ENCODE measurements around the gene RNF19B. TPM values are rescaled to one million over a fixed set of nuclear protein-coding genes. Genes with fewer than 3 reads are reported as not detected.
"Not testable (repeated sequence)": the region's sequence is repeated elsewhere in the genome, so short reads cannot be mapped to it uniquely, and the experiment has no call there.

RNF19B gene
- total RNA-seq, 1 donor from 2014 or later: 9.7 TPM

DNA sequence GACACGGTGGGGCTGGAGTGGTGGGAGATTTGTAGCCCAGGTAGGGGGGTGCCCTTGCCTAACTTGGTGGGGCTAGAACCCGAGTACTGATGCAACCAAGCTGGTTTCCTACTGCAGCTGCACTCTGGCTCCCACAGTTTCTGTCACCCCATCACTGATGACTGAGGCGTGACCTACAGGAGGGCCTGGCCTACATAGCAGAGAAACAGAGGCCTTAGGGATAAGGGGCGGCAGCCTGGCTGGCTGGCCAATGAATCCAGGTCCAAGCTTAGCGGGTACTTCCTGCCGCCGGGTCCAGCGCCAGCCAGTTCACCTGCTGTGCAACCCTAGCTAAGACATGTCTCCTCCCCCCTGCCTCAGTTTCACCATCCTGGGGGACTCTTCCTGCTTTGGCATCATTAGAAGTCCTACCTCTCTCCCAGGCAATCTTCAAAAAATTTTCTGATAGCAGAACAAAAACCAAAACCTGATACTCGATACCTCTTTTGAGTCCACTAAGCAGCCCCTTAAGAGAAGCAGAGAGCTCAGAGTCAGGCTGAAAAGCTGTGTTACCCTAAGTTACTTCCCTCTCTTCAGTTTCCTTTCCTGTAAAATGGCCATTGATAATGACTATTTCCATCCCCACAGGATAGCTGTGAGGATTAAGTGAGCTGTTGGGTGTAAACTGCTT is 27.3 kb upstream of the RNF19B start:
- no peak for DNase-seq

- DNase-seq: no peak
Measured at GRCh38 chr1:32991386-32991785, 26.8 kb upstream of the RNF19B start.

DNA sequence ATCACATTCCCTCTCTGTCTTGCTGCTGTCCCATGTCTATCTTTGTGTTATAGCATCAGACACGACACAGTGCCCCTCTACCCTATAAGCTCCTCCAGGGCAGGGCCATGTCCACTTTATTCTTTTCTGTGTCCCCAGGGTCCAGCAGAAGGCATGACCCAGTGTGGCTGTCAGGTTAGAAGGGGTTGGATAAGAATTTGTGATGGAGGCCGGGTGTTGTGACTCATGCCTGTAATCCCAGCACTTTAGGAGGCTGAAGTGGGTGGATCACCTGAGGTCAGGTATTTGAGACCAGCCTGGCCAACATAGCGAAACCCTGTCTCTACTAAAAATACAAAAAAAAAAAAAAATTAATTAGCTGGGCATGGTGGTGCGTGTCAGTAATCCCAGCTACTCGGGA is 26.3 kb upstream of the RNF19B start:
- DNase-seq: no peak

DNA sequence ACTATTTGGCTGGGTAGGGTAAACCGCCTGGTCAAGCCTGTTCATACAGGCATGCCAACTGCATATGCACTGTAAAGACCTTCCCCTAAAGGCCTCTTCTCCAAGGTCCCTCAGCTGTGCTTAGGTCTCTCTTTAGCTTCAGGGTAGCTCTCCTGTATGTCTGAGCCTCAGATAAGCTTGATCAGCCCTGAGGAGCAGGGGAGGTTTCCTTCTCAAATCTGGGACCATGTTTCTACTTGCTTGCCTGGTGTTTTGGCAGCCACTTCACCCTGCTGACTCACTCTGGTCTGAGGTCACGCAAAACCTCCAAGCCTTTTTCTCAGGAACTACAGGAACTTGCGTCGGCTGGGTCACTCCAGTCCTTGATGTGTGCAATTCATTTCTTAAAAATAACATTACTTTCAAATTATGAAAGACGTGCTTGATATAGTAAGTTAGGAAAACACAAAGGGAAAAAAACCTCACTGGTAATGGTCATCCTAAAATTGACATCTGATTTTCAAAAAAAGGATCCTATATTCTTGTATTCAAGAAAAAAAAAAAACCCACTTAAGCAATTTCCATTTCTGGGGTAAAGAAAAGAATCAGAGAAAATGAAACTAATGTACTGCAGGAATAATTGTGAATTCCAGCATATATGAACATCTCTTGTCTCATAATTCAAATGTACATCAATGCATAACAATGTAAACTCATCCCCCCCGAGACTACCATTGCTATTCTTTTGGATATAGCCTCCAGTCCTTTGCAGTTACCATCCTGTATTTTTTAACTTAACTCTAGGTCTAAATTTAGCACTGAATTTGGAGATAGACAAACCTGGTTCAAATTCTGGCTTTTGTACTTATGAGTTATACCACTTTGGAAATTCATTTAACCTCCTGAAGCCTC is 24.8 kb upstream of the RNF19B start:
- no peak for DNase-seq

- DNase-seq: no peak
Measured at GRCh38 chr1:32988665-32989064, 24.1 kb upstream of the RNF19B start.

- no peak for DNase-seq
Measured at GRCh38 chr1:32985226-32985625, 20.6 kb upstream of the RNF19B start.

DNA sequence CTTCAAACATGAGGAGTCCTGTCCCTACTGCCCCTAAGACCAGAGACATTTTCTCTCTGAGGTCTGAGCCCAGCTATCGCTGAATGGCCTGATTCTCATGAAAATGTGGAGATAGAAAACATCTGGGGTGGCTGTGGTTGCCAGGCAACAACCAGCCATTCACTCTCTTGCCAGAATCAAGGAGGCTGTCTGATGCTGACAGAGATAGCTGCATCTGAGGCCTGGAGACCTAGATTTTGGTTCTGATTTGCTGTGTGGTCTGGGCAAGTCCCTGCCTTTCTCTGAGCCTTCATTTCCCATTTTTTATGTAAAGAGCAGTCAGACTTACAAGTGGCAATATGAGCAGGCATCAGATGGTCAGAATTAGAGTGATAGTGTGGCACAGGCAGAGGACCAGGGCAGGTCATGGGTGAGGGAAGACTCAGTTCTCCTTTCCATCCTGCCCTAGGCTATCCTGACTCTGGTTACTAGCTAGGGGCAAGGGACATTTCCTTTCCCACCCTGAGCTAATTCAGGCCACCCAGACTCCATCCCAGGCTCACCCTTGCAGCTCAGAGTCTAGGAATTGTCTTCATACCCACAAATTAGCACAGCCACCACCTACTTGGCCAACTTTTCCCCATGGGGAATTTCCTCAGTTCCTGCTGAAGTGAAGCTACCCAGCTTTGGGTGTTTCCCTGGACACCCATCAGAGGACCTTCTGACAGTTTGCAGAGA is 20.0 kb upstream of the RNF19B start:
- peak; percentile 23 for DNase-seq

GRCh38 chr1:32984090-32984454 is 19.5 kb upstream of the RNF19B start:
- no peak for DNase-seq

- DNase-seq: no peak
Measured at GRCh38 chr1:32983020-32983419, 18.4 kb upstream of the RNF19B start.

- peak; percentile 28 for DNase-seq
Measured at GRCh38 chr1:32981003-32981901, 16.6 kb upstream of the RNF19B start.

- no peak for DNase-seq
Measured at GRCh38 chr1:32980080-32980479, 15.5 kb upstream of the RNF19B start.

DNA sequence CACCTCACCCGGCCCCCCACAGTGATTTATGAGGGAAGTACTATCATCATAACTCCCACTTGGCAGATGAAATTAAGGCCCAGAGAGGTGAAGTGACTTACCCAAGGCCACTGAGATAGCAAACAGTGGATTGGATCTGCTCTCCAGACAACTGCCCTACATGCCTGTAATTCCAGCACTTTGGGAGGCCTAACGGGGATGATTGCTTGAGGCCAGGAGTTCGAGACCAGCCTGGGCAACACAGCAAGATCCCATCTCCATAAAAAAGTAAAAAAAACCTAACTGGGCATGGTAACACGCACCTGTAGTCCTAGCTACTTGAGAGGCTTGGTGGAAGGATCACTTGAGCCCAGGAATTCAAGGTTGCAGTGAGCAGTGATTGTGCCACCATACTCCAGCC is 14.2 kb upstream of the RNF19B start:
- no peak for DNase-seq

GRCh38 chr1:32977546-32978087 is 13.0 kb upstream of the RNF19B start:
- no peak for DNase-seq

GRCh38 chr1:32975055-32975454 is 10.4 kb upstream of the RNF19B start:
- not testable (repeated sequence) for DNase-seq

GRCh38 chr1:32973458-32973857 is 8.8 kb upstream of the RNF19B start:
- DNase-seq: not testable (repeated sequence)

DNA sequence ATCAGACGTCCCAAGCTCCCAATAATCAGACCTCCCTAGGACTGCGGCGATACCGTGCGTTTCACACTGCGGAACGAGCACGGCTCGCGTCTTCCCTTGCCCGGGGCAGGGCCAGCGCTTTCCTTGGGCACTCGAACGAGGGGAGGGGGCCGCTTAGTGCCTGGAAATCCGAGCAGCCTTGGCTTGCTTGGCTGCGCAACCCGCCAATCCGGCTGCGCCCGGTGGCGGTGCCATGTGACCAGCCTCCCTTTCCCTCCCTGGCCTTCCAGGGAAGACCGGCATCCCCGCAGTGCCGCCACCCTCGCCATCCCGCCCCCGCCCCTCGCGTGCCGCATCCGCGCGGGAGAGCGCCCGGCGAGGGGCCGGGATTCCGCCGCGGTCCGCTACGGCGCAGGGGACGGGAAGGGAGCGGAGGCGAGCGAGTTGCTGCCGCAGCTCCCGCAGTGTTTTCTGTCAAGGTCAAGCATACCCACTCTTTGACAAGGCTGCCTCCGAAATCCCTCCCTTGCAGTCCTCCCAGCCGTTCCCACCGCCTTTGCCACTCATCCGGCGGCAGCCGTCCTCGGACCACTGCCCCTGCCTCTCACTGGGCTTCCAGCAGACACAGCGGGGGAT is 8.3 kb upstream of the RNF19B start:
- peak; percentile 56 for DNase-seq

- DNase-seq: no peak
Measured at GRCh38 chr1:32971576-32971975, 7.0 kb upstream of the RNF19B start.

DNA sequence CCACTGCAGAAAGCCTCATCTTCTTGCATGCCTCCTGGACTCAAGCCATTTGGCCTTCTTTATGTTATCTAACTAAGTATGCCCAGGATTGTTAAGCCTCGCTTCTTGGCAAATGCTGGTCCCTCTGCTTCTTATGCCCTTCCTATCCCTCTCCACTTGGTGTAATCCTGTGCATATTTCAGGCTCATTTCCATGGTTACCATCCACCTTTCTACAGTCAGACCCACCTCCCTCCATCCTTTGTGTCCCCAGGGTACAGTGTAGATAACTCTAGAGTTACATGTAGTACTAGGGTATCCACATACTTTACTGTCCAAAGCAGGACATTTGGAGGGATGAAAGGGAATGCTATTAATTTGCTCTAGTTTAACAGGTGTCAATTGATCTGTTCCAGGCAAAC is 6.5 kb upstream of the RNF19B start:
- no peak for DNase-seq

GRCh38 chr1:32969566-32969965 is 5.0 kb upstream of the RNF19B start:
- no peak for DNase-seq

GRCh38 chr1:32967888-32968568 is 3.4 kb upstream of the RNF19B start:
- DNase-seq: no peak

DNA sequence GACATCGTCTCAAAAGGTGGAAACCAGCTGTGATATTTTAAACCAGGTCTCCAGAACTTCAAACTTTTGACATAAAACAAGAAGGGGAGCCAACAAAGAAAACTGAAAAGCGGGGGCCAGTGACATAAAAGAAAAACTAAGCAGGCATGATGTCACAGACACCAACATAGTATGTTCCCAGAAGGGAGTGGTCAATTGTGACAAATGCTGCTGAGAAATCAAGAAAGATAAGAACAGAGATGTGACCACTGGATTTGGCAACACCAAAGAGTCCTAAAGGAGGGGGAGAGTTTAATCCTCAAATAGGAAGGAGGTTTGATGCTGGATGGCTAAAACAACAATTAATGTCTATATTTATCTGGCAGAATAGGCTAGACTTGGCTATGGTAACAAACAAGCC is 2.3 kb upstream of the RNF19B start:
- DNase-seq: no peak

All from skin of body (tissue), 2 donors.